ENCODE data around the gene TMEM201. TPM values are rescaled to one million over a fixed set of nuclear protein-coding genes. Genes with fewer than 3 reads are reported as not detected.

Gene TMEM201
- total RNA-seq, 1 donor from 2014 or later = 8.5 TPM

DNA sequence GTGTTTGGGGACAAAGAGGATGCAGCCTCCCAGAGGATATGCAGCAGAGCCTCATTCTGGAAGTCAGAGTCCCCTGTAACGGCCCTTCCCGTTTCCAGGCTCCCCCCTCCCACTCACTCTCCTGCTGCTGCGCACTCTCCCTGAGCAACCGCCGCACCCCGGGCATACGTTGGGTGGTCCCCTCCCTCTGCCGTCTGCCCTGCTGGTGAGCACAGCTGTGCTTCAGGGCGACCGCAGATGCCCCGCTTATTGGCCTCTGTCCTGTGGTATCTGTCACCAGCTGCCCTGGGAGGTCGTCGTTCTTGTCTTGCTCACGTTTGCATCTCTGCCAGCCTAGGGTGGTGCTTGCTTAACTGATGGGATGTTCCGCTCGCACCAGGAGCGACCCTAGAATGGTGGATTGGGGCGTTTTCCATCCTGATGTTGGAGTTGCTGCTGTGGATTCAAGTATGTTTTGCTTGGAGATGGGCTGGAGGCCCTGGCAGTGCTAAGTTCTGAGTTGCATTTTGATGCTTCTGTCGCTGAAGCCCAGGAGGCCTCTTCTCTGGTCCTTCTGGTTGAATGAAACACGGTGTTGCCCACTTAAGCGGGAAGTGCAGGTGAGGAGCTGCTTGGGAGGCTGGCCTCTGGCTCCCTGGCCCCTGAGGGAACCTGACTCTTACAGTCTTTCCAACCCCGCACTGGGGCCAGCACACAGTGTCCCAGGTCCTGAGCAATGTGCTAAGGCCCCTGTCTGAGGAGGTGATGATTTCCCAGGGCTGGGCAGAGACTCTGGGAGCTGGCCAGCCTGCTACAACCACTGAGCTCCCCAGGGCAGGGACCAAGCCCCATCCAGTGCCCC, 3.2 kb downstream of the TMEM201 start:
- no peaks in the 10 kb centered on the region for H3K9me3 ChIP-seq
- DNase-seq = peak; percentile 65
- H3K36me3 ChIP-seq = no peaks in the 10 kb centered on the region
- TF ChIP-seq, protein P1, sequence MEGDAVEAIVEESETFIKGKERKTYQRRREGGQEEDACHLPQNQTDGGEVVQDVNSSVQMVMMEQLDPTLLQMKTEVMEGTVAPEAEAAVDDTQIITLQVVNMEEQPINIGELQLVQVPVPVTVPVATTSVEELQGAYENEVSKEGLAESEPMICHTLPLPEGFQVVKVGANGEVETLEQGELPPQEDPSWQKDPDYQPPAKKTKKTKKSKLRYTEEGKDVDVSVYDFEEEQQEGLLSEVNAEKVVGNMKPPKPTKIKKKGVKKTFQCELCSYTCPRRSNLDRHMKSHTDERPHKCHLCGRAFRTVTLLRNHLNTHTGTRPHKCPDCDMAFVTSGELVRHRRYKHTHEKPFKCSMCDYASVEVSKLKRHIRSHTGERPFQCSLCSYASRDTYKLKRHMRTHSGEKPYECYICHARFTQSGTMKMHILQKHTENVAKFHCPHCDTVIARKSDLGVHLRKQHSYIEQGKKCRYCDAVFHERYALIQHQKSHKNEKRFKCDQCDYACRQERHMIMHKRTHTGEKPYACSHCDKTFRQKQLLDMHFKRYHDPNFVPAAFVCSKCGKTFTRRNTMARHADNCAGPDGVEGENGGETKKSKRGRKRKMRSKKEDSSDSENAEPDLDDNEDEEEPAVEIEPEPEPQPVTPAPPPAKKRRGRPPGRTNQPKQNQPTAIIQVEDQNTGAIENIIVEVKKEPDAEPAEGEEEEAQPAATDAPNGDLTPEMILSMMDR (IDR thresholded peaks at IDR 0.05) = no peak
- H3K27ac ChIP-seq = no peak overlapping the region
- no peaks in the 10 kb centered on the region for H3K27me3 ChIP-seq
- no peak overlapping the region for H3K4me3 ChIP-seq
- peaks cover 27% of the 10 kb centered on the region for H3K4me1 ChIP-seq
- intact Hi-C loops (cut with DNase I) = no loop called here
- ATAC-seq = no peak

DNA sequence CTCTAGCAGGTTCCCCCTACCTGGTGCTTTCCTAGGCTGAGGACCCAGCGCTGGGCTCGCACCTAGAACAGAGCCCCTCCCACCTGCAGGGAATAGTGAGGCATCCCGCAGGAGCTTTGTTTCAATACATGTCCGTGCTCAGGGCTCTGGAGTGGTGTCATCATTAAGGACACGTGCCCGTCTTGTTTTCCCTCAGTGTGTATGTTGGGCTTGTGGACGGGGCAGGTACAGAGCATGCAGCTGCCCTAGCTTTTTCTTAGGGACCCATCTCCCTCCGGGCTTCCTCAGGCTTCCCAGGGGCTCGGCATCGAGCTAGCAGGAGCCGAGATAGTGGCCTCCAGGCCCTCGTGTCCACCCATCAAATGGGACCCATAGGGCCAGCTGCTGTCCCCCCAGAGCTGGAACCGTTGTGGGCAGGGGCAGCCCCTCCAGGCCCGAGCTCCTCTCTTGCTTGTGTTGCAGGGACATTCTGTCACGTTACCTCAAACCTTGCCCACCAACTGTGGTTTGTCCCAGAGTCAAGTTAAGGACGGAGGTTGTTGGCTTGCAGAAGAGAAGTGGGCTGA, 3.9 kb downstream of the TMEM201 start:
- H3K27ac ChIP-seq = no peak overlapping the region
- TF ChIP-seq, protein P1 (IDR thresholded peaks at IDR 0.05) = no peak
- no peak overlapping the region for H3K4me3 ChIP-seq
- no peaks in the 10 kb centered on the region for H3K9me3 ChIP-seq
- DNase-seq (no peak), ATAC-seq (no peak)
- intact Hi-C loops (cut with DNase I) = no loop called here
- peaks cover 27% of the 10 kb centered on the region for H3K4me1 ChIP-seq
- no peaks in the 10 kb centered on the region for H3K27me3 ChIP-seq
- H3K36me3 ChIP-seq = no peaks in the 10 kb centered on the region

DNA sequence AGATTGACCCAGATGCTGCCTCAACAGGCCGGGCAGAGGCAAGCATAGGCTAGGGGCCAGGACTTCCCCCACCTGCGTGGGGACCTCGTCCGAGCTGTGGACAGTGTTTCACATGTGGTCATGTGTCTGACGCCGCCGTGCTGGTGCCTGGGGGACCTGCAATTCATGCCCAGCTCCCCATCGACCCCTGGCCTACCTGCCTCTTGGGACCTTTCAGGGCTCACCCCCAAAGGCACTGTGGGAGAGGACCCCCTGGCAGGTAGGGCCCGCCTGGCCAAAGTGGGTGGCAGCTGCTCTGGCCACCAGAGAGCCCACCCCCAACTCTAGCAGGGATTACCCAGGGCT, 4.4 kb downstream of the TMEM201 start:
- no peak for ATAC-seq
- Histone ChIP-seq H3K27ac (no peak overlapping the region), H3K27me3 (no peaks in the 10 kb centered on the region), H3K36me3 (no peaks in the 10 kb centered on the region), H3K9me3 (no peaks in the 10 kb centered on the region), H3K4me3 (no peak overlapping the region), H3K4me1 (peaks cover 25% of the 10 kb centered on the region)
- TF ChIP-seq, protein P1 (IDR thresholded peaks at IDR 0.05) = no peak
- DNase-seq = no peak
- intact Hi-C loops (cut with DNase I) = no loop called here

DNA sequence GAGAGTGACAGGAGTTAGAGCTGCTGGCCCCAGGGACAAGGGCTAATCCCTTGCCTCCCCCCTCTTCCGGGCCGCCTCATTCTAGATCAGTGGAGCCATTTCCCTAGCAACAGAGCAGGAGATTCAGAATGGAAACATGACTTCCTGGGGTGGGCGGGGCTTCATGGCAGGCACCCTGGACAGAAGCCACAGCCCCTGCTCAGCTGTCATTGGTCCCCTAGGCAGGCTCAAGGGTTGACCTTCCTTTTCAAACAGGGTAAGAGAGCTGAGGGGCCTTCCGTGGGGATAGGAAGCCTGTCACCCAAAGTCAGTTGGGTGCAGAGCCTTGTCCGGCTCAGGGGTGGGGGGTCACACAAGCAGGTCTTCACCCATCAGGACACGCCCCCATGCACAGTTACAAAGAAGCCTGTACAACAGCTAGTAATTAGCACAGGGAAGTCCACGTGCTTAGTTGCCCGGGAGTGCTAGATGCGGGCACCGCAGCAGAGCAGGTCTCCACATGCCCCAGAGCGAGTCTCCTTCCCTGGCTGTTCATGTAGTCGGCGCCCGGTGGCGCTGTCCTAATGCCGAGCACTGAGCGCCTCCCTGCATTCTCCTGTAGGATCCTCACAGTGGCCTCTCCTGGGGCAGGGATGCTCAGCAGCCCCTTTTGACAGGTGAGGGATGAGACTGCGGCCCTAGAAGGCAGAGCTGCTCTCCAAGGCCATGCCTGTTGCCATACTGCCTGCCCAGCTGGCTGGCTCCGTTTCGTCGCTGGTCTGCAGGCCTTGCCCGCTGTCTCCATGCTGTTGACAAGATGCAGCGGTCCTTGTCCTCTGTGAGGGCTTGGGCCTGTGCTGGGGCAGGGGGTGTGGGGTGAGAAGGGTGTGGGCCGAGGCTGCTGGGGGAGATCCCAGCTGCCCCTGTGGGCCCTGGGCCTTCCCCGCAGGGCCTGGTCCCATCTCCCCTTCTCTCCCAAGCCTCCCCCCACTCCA, 5.1 kb downstream of the TMEM201 start:
- intact Hi-C loops (cut with DNase I) = no loop called here
- ATAC-seq (peak; percentile 28), DNase-seq (peak; percentile 71)
- no peak overlapping the region for H3K27ac ChIP-seq
- no peaks in the 10 kb centered on the region for H3K9me3 ChIP-seq
- peaks cover 22% of the 10 kb centered on the region for H3K4me1 ChIP-seq
- H3K27me3 ChIP-seq = no peaks in the 10 kb centered on the region
- no peak overlapping the region for H3K4me3 ChIP-seq
- TF ChIP-seq, protein P1 (IDR thresholded peaks at IDR 0.05) = no peak
- H3K36me3 ChIP-seq = no peaks in the 10 kb centered on the region

DNA sequence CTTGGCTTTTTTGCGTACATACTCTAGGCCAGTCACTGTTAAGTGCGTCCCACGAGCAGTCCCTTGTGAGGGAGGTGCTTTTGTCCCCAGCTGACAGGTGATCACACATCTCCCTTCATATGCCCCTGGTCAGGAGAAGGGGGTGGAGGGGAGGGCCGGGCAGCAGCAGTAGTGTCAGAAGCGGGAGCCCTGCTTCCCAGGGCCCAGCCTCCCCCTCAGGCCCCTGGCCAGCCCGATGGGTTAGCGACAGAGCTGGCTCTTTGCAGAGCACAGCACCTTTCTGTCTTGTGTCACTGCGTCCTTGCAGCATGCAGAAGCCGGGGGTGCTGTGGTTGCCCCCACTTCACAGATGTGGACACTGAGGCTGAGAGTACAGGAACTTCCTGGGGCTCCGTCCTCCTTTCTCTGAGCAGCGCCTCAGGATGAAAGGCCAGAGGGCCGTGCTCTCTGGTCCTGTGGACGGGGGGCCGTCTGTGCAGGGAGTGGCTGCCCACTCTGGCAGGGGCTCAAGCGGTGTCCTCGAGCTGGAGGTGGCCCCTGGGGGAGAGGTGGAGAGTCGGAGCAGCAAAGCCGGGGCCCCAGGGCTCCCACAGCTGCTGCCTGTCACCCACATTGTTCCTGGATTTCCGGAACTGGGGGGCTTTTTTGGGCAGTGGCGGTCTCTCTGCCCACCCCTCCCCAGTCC, 5.9 kb downstream of the TMEM201 start:
- TF ChIP-seq, protein P1 (IDR thresholded peaks at IDR 0.05) = no peak
- Histone ChIP-seq H3K4me1 (peaks cover 19% of the 10 kb centered on the region), H3K27ac (no peak overlapping the region), H3K27me3 (no peaks in the 10 kb centered on the region), H3K36me3 (no peaks in the 10 kb centered on the region), H3K4me3 (no peak overlapping the region), H3K9me3 (no peaks in the 10 kb centered on the region)
- ATAC-seq (no peak), DNase-seq (no peak)
- intact Hi-C loops (cut with DNase I) = no loop called here

Data from upper lobe of right lung (tissue), 1 donor.